Tibial artery (tissue), 4 donors: ENCODE data around the gene TMEM258.

ENCODE experiments used
- DNase-seq, 2 donors: peaks; one replicate each; pipeline ENCODE4 v3.0.0-alpha.2; 2019
- H3K27ac ChIP-seq, 2 donors: fragments of 200-600 bp; sonication (generic) in 1 of 2; 1 replicate in 1 of 2; 2 replicates in 1 of 2; pipeline ENCODE4 v1.5.1; 2018 to 2019; ENCODE audit warnings: mild to moderate bottlenecking in 1 of 2
- H3K27me3 ChIP-seq, 2 donors: fragments of 200-600 bp; sonication (generic) in 1 of 2; one replicate each; pipeline versions ENCODE4 v1.5.1 to v1.6.0; 2016 to 2019
- H3K36me3 ChIP-seq, 3 donors: fragments of 200-600 bp; sonication (generic) in 2 of 3; one replicate each; pipeline ENCODE4 v1.5.1; 2016 to 2019; ENCODE audit warnings: mild to moderate bottlenecking in 2 of 3
- H3K4me1 ChIP-seq, 4 donors: fragments of 200-600 bp; sonication (generic) in 2 of 4; 1 replicate in 3 of 4; 2 replicates in 1 of 4; pipeline ENCODE4 v1.5.1; 2016 to 2019
- H3K4me3 ChIP-seq, 2 donors: fragments of 200-600 bp; sonication (generic) in 1 of 2; 1 replicate in 1 of 2; 2 replicates in 1 of 2; pipeline ENCODE4 v1.5.1; 2018 to 2019; ENCODE audit warnings: mild to moderate bottlenecking in 2 of 2
- H3K9me3 ChIP-seq, 3 donors: fragments of 200-600 bp; sonication (generic) in 1 of 3; one replicate each; pipeline ENCODE4 v1.5.1; 2016 to 2019
- CTCF ChIP-seq, 2 experiments: fragments of 200-600 bp in 1 of 2; fragments of 450-650 bp in 1 of 2; IDR thresholded peaks; one replicate each; pipeline ENCODE4 v1.5.1; 2017 to 2019; ENCODE audit warnings: antibody characterized with exemption in 2 of 2, mild to moderate bottlenecking in 1 of 2, moderate library complexity in 1 of 2
- intact Hi-C: fragments of 100-400 bp; cut with DNase I; formaldehyde crosslinking; loops from one replicate; pipeline ENCODE4 v1.15.0; 2023; ENCODE audit warnings: low total_unique reads

Gene TMEM258

DNA sequence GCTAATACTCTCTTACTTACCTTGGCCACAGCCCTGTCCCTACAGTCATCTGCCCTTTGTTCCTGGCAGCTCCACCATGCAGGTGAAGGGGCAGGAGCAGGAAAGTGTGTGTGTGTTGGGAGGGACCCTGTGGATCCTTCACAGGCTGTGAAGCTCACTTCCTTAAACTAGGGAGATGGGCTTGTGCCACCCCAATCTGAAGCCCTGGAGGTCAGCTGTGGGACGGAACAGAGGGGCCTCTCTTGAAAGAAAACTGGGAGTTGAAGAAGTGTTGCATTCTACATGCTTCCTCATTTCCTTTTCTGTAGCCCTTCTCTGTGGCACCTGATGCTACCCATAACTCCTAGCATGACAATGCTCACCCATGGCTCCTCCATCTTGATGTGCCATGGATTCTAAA, 12.7 kb upstream of the TMEM258 start:
- no peak for DNase-seq
- no peaks in the 10 kb centered on the region for H3K9me3 ChIP-seq
- TF ChIP-seq CTCF (IDR thresholded peaks at IDR 0.05), result no peak
- H3K27me3 ChIP-seq, result no peaks in the 10 kb centered on the region
- intact Hi-C loops, result no loop called here
- peaks cover 61 to 84% (median 72%) of the 10 kb centered on the region in 3 donors for H3K36me3 ChIP-seq
- no peak overlapping the region for H3K27ac ChIP-seq
- H3K4me3 ChIP-seq, result no peak overlapping the region
- H3K4me1 ChIP-seq, result no peaks in the 10 kb centered on the region

- Histone ChIP-seq H3K4me1 (no peaks in the 10 kb centered on the region), H3K9me3 (no peaks in the 10 kb centered on the region), H3K4me3 (no peak overlapping the region), H3K36me3 (peaks cover 51 to 74% (median 61%) of the 10 kb centered on the region in 3 donors), H3K27me3 (no peaks in the 10 kb centered on the region), H3K27ac (no peak overlapping the region)
- TF ChIP-seq CTCF (IDR thresholded peaks at IDR 0.05), result no peak
- no peak for DNase-seq
- intact Hi-C loops, result no loop called here
Observed at GRCh38 chr11:61803889-61804647, 11.7 kb upstream of the TMEM258 start.

DNA sequence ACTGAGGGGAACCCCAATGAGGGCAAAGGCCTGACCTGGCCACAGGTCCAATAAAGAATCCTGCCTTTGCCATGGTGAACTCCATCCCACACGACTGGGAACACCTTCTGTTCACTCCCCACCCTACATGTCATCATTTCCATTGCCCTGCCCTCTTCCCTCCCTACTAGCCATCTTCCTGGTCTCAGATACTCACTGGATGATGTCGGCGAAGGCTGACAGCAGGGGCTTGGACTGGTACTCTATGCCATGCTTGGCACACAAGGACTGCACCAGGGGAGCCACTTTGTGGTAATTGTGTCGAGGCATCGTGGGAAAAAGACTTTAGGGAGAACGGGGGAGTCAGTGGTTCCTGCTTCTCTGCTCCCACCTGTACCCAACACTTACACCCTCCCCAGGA, 10.2 kb upstream of the TMEM258 start:
- H3K36me3 ChIP-seq, result peaks cover 43 to 60% (median 47%) of the 10 kb centered on the region in 3 donors
- intact Hi-C loops, result no loop called here

DNA sequence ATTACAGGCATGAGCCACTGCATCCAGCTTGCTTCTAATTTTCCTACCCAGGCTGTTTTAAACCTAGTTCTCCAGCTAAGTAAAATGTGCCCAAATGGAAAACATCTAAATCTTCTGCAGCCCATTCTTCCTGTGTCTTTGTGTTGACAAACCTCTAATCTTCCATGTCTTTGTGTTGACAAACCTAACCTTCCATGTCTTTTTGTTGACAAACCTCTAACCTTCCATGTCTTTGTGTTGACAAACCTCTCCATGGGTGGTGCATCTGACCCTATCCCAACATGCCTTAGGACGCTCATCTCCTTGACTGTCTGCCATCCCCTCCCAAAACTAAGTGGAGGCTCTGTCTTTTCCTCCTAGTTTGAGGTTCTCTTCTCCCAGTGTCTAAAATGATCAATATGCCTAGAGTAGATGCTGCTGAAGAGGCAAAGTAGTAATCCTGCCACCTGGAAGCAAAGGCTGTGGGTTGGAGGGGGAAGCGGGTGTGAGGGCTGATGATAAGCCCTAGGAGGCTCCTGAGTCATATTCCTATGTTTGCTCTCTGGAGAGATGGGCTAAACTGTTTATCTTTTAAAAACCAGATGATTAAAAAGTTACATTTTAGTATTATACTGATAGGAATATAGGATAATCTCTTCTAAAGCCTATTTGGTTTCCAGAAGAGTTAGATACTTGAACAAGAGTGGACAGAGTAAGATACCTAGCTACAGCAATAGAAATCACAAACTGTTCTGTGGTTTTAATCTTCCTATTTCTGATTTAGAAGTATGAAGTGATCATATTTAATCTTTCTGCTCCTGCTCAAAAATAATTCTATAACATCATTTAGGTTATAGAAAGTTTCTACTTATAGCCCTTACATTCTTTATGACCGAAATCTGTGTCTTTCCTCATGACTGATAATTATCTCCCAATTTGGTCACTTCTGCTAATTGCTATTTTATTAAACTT, 8.2 kb upstream of the TMEM258 start:
- Histone ChIP-seq H3K4me1 (peaks cover 0 to 8% (median 0%) of the 10 kb centered on the region in 4 donors), H3K27me3 (no peaks in the 10 kb centered on the region), H3K4me3 (no peak overlapping the region), H3K36me3 (peaks cover 31 to 49% (median 38%) of the 10 kb centered on the region in 3 donors), H3K27ac (no peak overlapping the region), H3K9me3 (no peaks in the 10 kb centered on the region)
- no peak for TF ChIP-seq CTCF (IDR thresholded peaks at IDR 0.05)
- intact Hi-C loops, result no loop called here
- DNase-seq, result no peak

More for the DNA sequence above, 10.2 kb upstream of the TMEM258 start:
- Histone ChIP-seq H3K9me3 (no peaks in the 10 kb centered on the region), H3K4me3 (no peak overlapping the region), H3K4me1 (peaks cover 0 to 5% (median 0%) of the 10 kb centered on the region in 4 donors), H3K27ac (no peak overlapping the region), H3K27me3 (no peaks in the 10 kb centered on the region)
- DNase-seq, result no peak
- TF ChIP-seq CTCF (IDR thresholded peaks at IDR 0.05), result no peak

GRCh38 chr11:61799665-61800284, 7.4 kb upstream of the TMEM258 start:
- Histone ChIP-seq H3K36me3 (peaks cover 24 to 45% (median 32%) of the 10 kb centered on the region in 3 donors), H3K27ac (no peak overlapping the region), H3K27me3 (no peaks in the 10 kb centered on the region)

More at GRCh38 chr11:61799665-61800284, 7.4 kb upstream of the TMEM258 start:
- no peak for TF ChIP-seq CTCF (IDR thresholded peaks at IDR 0.05)
- Histone ChIP-seq H3K4me1 (peaks cover 0 to 8% (median 0%) of the 10 kb centered on the region in 4 donors), H3K9me3 (no peaks in the 10 kb centered on the region), H3K4me3 (no peak overlapping the region)
- intact Hi-C loops, result loop anchor here (5.0 to 10.0 kb wide), 3 partner anchors 88 to 305 kb away; no protein-coding TSS in a partner anchor
- no peak for DNase-seq
